K562 (cell line): ENCODE results near the gene CYSRT1. TPM values are rescaled to one million over a fixed set of nuclear protein-coding genes. Genes with fewer than 3 reads are reported as not detected.

Experiments used
- CHAMP1 ChIP-seq: fragments of 450-650 bp; IDR thresholded peaks from 2 replicates; pipeline ENCODE4 v1.6.1; 2016; ENCODE audit warnings: mild to moderate bottlenecking
- ELF1 ChIP-seq: fragments of 200-800 bp; sonication (Bioruptor generic); IDR thresholded peaks from 2 replicates; pipeline ENCODE4 v1.6.1; 2016; ENCODE audit warnings: missing genetic modification characterization, missing compliant biosample characterization
- ETS1 ChIP-seq: conservative IDR thresholded peaks from 2 replicates; pipeline ENCODE4 v1.6.1; 2011; ENCODE audit warnings: low read depth, mild to moderate bottlenecking, low read length; ENCODE audit not compliant: control insufficient read depth
- MAZ ChIP-seq, 2 experiments: fragments of 450-650 bp in 1 of 2; sonication (generic) in 1 of 2; formaldehyde crosslinking; IDR thresholded peaks in 1 of 2; conservative IDR thresholded peaks in 1 of 2; 2 replicates each; pipeline versions ENCODE4 v1.4.0 to v1.5.0; 2020; ENCODE audit warnings: mild to moderate bottlenecking in 1 of 2, missing genetic modification reagents in 1 of 2
- PYGO2 ChIP-seq: fragments of 450-650 bp; IDR thresholded peaks from 2 replicates; pipeline ENCODE4 v1.6.1; 2016; ENCODE audit warnings: mild to moderate bottlenecking, missing genetic modification characterization, moderate library complexity, missing compliant biosample characterization
- SMAD4 ChIP-seq: fragments of 250-450 bp; sonication (Bioruptor Pico); conservative IDR thresholded peaks from 2 replicates; pipeline ENCODE4 v1.8.0; 2021; ENCODE audit warnings: inconsistent platforms, mild to moderate bottlenecking, moderate library complexity
- UBTF ChIP-seq, 2 experiments: IDR thresholded peaks; 2 replicates each; pipeline ENCODE4 v1.6.1; 2012; ENCODE audit warnings: improper control_type of control experiment in 2 of 2, low read depth in 2 of 2, low read length in 2 of 2, borderline replicate concordance in 1 of 2
- ZBTB7A ChIP-seq: IDR thresholded peaks from 2 replicates; pipeline ENCODE4 v1.6.1; 2011; ENCODE audit warnings: low read depth, mild to moderate bottlenecking, low read length, moderate library complexity, borderline replicate concordance; ENCODE audit not compliant: control insufficient read depth
- ZMIZ1 ChIP-seq, 2 experiments: fragments of 150-350 bp in 1 of 2; IDR thresholded peaks; 2 replicates each; pipeline ENCODE4 v1.6.1; 2012 to 2016; ENCODE audit warnings: low read depth in 2 of 2, low read length in 2 of 2, mild to moderate bottlenecking in 1 of 2, moderate library complexity in 1 of 2
- polyA plus RNA-seq, 8 experiments: library from polyadenylated mRNA; depleted of rRNA in 4 of 8; stranded (reverse) in 5 of 8; unstranded in 3 of 8; fragments of >200 nt; fragmentation: Nextera tagmentation in 2 of 8; fragmentation: Illumina TruSeq in 1 of 8; extraction: Ambion mirVana in 2 of 8; extraction: Trizol in 1 of 8; gene quantifications; 2 replicates each; pipeline versions ENCODE4 v1.2.1 to v1.2.3, GENCODE V29; 2011 to 2014; ENCODE audit warnings: inconsistent platforms in 1 of 8, missing spikeins in 1 of 8
- total RNA-seq, 7 experiments: library from RNA; depleted of rRNA in 6 of 7; stranded (reverse); fragments of >200 nt in 6 of 7; fragmentation: Illumina TruSeq in 2 of 7; extraction: Trizol in 2 of 7; gene quantifications; 2 replicates each; pipeline versions ENCODE4 v1.2.1 to v1.2.3, GENCODE V29; 2011 to 2021; ENCODE audit warnings: low replicate concordance in 1 of 7

CYSRT1 gene
- total and polyA plus RNA-seq, 9 of the 15 experiments (the other 6 are each of a cell fraction or from before 2014, with no cell fraction given), result 0.04 to 1.4 (median 0.42) TPM; not detected in 3

GRCh38 chr9:137234758-137235423, 9.9 kb downstream of the CYSRT1 start (continued):
- TF ChIP-seq ETS1 (no peak), SMAD4 (CRISPR knock-in tag) (no peak), PYGO2 (tag) (no peak), CHAMP1 (no peak), UBTF (IDR thresholded peaks at IDR 0.05; ENCODE audit: borderline replicate concordance in 1 of 2, low read depth in 2 of 2, low read length in 2 of 2) (no peak), ZMIZ1 (IDR thresholded peaks at IDR 0.05; ENCODE audit: low read depth in 2 of 2, low read length in 2 of 2) (no peak), ELF1 (tag) (no peak), ZBTB7A (no peak), MAZ (CRISPR knock-in tag; conservative IDR thresholded peaks at IDR 0.05 in 1 of 2, IDR thresholded peaks at IDR 0.05 in 1 of 2) (no peak)
- TF ChIP-seq, all 486 proteins: peak for 0
